ENCODE measurements around the gene ARMH1.
"Not testable (repeated sequence)": the region's sequence is repeated elsewhere in the genome, so short reads cannot be mapped to it uniquely, and the experiment has no call there.

The ARMH1 gene

GRCh38 chr1:44644806-44645205 is 29.7 kb upstream of the ARMH1 start:
- DNase-seq (ENCODE audit: low spot score), result no peak

- DNase-seq (ENCODE audit: low spot score), result peak; percentile 75
Measured at GRCh38 chr1:44645476-44646244, 28.9 kb upstream of the ARMH1 start.

- DNase-seq (ENCODE audit: low spot score), result no peak
Measured at GRCh38 chr1:44646261-44647110, 28.0 kb upstream of the ARMH1 start.

GRCh38 chr1:44647896-44648295 is 26.6 kb upstream of the ARMH1 start:
- no peak for DNase-seq (ENCODE audit: low spot score)

- no peak for DNase-seq (ENCODE audit: low spot score)
Measured at GRCh38 chr1:44648529-44649250, 25.8 kb upstream of the ARMH1 start.

GRCh38 chr1:44649788-44650158 is 24.7 kb upstream of the ARMH1 start:
- no peak for DNase-seq (ENCODE audit: low spot score)

GRCh38 chr1:44650159-44650831 is 24.2 kb upstream of the ARMH1 start:
- DNase-seq (ENCODE audit: low spot score), result no peak

GRCh38 chr1:44651069-44651468 is 23.4 kb upstream of the ARMH1 start:
- no peak for DNase-seq (ENCODE audit: low spot score)

GRCh38 chr1:44652445-44653106 is 21.9 kb upstream of the ARMH1 start:
- peak; percentile 85 for DNase-seq (ENCODE audit: low spot score)

GRCh38 chr1:44653107-44653964 is 21.2 kb upstream of the ARMH1 start:
- no peak for DNase-seq (ENCODE audit: low spot score)

- no peak for DNase-seq (ENCODE audit: low spot score)
Measured at GRCh38 chr1:44654621-44655187, 19.8 kb upstream of the ARMH1 start.

GRCh38 chr1:44655609-44656008 is 18.9 kb upstream of the ARMH1 start:
- DNase-seq (ENCODE audit: low spot score), result peak; percentile 59

GRCh38 chr1:44659566-44659965 is 14.9 kb upstream of the ARMH1 start:
- no peak for DNase-seq (ENCODE audit: low spot score)

GRCh38 chr1:44660176-44660575 is 14.3 kb upstream of the ARMH1 start:
- DNase-seq (ENCODE audit: low spot score), result no peak

- no peak for DNase-seq (ENCODE audit: low spot score)
Measured at GRCh38 chr1:44661781-44662682, 12.5 kb upstream of the ARMH1 start.

- no peak for DNase-seq (ENCODE audit: low spot score)
Measured at GRCh38 chr1:44662683-44663030, 11.9 kb upstream of the ARMH1 start.

GRCh38 chr1:44663417-44663816 is 11.1 kb upstream of the ARMH1 start:
- no peak for DNase-seq (ENCODE audit: low spot score)

GRCh38 chr1:44664730-44665370 is 9.7 kb upstream of the ARMH1 start:
- DNase-seq (ENCODE audit: low spot score), result no peak

GRCh38 chr1:44666719-44667118 is 7.8 kb upstream of the ARMH1 start:
- not testable (repeated sequence) for DNase-seq (ENCODE audit: low spot score)

Data from AG08395 (cell line).